Measurements from ENCODE around the gene HAUS3. TPM values are rescaled to one million over a fixed set of nuclear protein-coding genes. Genes with fewer than 3 reads are reported as not detected.
A peak's percentile ranks its signal among the peaks of the same experiment; 100 is the strongest.

HAUS3 gene
- total and polyA plus RNA-seq, 2 of the 8 experiments (the other 6 are each of a cell fraction or from before 2014, with no cell fraction given) = 3.2 to 14.8 TPM

DNA sequence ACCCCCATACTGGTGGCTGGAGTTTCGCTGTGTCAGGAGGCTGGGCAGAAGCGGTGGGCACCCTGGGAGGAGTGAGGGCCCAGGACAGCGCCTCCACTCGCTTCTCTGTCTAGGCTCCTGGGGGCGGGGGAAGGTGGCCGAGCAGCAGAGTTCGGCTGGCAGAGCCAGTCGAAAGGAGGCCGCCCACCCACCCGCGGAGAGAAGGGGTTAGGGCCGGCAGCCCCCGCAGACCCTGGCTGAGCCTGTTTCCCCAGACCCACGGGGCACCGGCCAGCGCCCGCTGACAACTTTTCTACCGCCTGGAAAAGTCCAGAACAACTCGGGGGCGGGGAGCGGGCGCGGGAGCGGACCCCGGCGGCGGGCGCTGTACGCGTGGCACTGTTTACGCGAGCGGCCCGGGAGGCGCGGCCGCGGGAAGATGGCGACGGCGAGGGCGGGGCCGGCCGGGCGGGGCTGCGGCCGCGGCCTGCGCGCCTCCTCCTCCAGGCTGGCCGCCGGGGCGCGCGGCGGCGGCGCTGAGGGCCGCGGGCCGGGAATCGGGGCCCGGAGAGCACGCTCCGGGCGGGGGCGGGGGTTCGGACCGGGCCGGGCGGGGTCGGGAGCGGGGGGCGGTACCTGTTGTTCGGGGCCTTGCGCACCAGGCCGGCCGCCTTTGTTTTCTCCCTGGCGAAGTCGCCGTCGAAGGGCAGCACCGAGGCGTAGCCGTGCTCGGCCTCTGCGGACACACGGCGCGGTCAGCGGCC is 19.4 kb upstream of the HAUS3 start:
- CTCF ChIA-PET (ENCODE audit: partially characterized antibody) = no interaction called here
- 4% methylated on average over 21 of the region's 91 CpGs; no CpG with 5 or more reads in 1 of the 2 experiments for WGBS, 2 experiments (ENCODE audit: extremely low coverage in 1 of 2, insufficient coverage in 1 of 2, insufficient read length in 1 of 2, insufficient replicate concordance in 2 of 2, low coverage in 1 of 2, low lambda C conversion rate in 2 of 2, missing lambda C conversion rate in 1 of 2)

More for the DNA sequence above, 19.4 kb upstream of the HAUS3 start:
- peaks cover 0 to 9% (median 4%) of the 10 kb centered on the region in 4 experiments; a peak in 5 of 7 replicates for H3K4me1 ChIP-seq (replicated peaks in 1 of 4; ENCODE audit: control insufficient read depth in 3 of 4, insufficient read depth in 4 of 4, low read length in 3 of 4)
- H3K14ac ChIP-seq (ENCODE audit: insufficient read length) = no peak overlapping the region
- peak in 1 of 2 experiments; percentile 30; a peak in 1 of 4 replicates for TF ChIP-seq SIN3A (conservative IDR thresholded peaks at IDR 0.05 in 1 of 2, IDR thresholded peaks at IDR 0.05 in 1 of 2; ENCODE audit: low read depth in 1 of 2, low read length in 2 of 2)
- TF ChIP-seq, protein P1, sequence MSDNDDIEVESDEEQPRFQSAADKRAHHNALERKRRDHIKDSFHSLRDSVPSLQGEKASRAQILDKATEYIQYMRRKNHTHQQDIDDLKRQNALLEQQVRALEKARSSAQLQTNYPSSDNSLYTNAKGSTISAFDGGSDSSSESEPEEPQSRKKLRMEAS (IDR thresholded peaks at IDR 0.05) = peak; percentile 64
- peak; percentile 79 for TF ChIP-seq YY1 (IDR thresholded peaks at IDR 0.05; ENCODE audit: low read depth, low read length)
- TF ChIP-seq PHF8 (conservative IDR thresholded peaks at IDR 0.05; ENCODE audit: low read depth, low read length) = 0 out of 2 replicates have a peak, but pooled peaks have one; percentile 41
- no peak for TF ChIP-seq KDM1A (IDR thresholded peaks at IDR 0.05; ENCODE audit: borderline replicate concordance, low read length)
- TF ChIP-seq TAF1 (IDR thresholded peaks at IDR 0.05; ENCODE audit: low read depth, low read length) = no peak
- TF ChIP-seq RAD21 (IDR thresholded peaks at IDR 0.05 in 1 of 2, conservative IDR thresholded peaks at IDR 0.05 in 1 of 2; ENCODE audit: low read depth in 2 of 2, low read length in 2 of 2) = no peak
- TF ChIP-seq CEBPB (IDR thresholded peaks at IDR 0.05; ENCODE audit: low read depth, low read length) = no peak
- no peak overlapping the region for H2AFZ ChIP-seq (ENCODE audit: low read length)
- FAIRE-seq (no peak), DNase-seq (ENCODE audit: low read depth in 1 of 2, low spot score in 2 of 2) (peak in 1 of 2 experiments; percentile 78)
- no peak overlapping the region for H2BK120ac ChIP-seq (replicated peaks; ENCODE audit: low read depth, low read length)
- H3K23me2 ChIP-seq (ENCODE audit: low read depth, low read length) = peaks cover 10% of the 10 kb centered on the region; the same call in 1 of the 2 replicates
- H3K56ac ChIP-seq (replicated peaks; ENCODE audit: insufficient read length, low read depth, low read length) = no peak overlapping the region
- no peaks in the 10 kb centered on the region for H3K9me3 ChIP-seq (ENCODE audit: insufficient read depth in 2 of 2, low read depth in 1 of 2, low read length in 1 of 2)
- H3K79me2 ChIP-seq (ENCODE audit: control insufficient read depth in 1 of 2, insufficient read depth in 2 of 2, low read length in 2 of 2) = no peaks in the 10 kb centered on the region
- H3K23ac ChIP-seq (ENCODE audit: insufficient read length) = no peak overlapping the region
- no peak overlapping the region for H2BK5ac ChIP-seq (ENCODE audit: low read depth, low read length)
- no peaks in the 10 kb centered on the region for H3K27me3 ChIP-seq (replicated peaks in 1 of 4; ENCODE audit: control insufficient read depth in 3 of 4, extremely low read depth in 1 of 4, insufficient read depth in 3 of 4, low read length in 3 of 4)
- no peaks in the 10 kb centered on the region for H3K79me1 ChIP-seq (ENCODE audit: low read depth, low read length)
- H2BK20ac ChIP-seq (ENCODE audit: low read length) = no peak overlapping the region
- peak overlapping the region; percentile 51 to 89 (median 59) for H3K4me3 ChIP-seq (ENCODE audit: extremely low read depth in 1 of 4, insufficient read depth in 2 of 4, low read depth in 3 of 4, low read length in 4 of 4)
- peaks cover 0 to 6% of the 10 kb centered on the region in 2 experiments for H4K20me1 ChIP-seq (replicated peaks in 1 of 2; ENCODE audit: control insufficient read depth in 1 of 2, insufficient read depth in 2 of 2, low read length in 2 of 2)
- no peak overlapping the region for H4K5ac ChIP-seq (ENCODE audit: insufficient read length, low read depth, low read length)
- peak overlapping the region in 3 of 4 experiments; percentile 8 to 80 (median 28); a peak in 5 of 7 replicates for H3K9ac ChIP-seq (replicated peaks in 1 of 4; ENCODE audit: extremely low read depth in 1 of 4, low read depth in 3 of 4, low read length in 3 of 4)
- POLR2A ChIA-PET (ENCODE audit: partially characterized antibody) = interaction anchor here (1.0 to 1.3 kb wide), 3 partner anchors 16 to 207 kb away, joined by 3 to 7 read pairs (median 3); partner anchors contain the start of gene RNF4
- peak overlapping the region; percentile 89 for H4K8ac ChIP-seq (ENCODE audit: extremely low read depth, insufficient read depth, low read length)
- no peak overlapping the region for H2AK5ac ChIP-seq (ENCODE audit: low read depth, low read length)
- no peak overlapping the region for H3K4ac ChIP-seq (replicated peaks; ENCODE audit: insufficient read length, low read depth, low read length)
- H3K4me2 ChIP-seq (ENCODE audit: insufficient read depth in 1 of 2, low read depth in 2 of 2, low read length in 2 of 2) = peak overlapping the region; percentile 51 to 77
- H2BK15ac ChIP-seq (ENCODE audit: low read length) = no peak overlapping the region
- H3K36me3 ChIP-seq (ENCODE audit: control insufficient read depth in 2 of 4, insufficient read depth in 4 of 4, low read length in 3 of 4) = no peaks in the 10 kb centered on the region; a peak in 1 of 8 replicates
- H4K91ac ChIP-seq (replicated peaks; ENCODE audit: insufficient read length, low read length) = no peak overlapping the region
- H2BK12ac ChIP-seq (ENCODE audit: low read depth, low read length) = no peak overlapping the region
- H3K18ac ChIP-seq (ENCODE audit: extremely low read depth, low read length) = no peak overlapping the region
- H3K27ac ChIP-seq (ENCODE audit: low read depth, low read length) = no peak overlapping the region
